ENCODE results near the gene FMNL3.
A peak's percentile ranks its signal among the peaks of the same experiment; 100 is the strongest.
"Not testable (repeated sequence)": the region's sequence is repeated elsewhere in the genome, so short reads cannot be mapped to it uniquely, and the experiment has no call there.

The FMNL3 gene

DNA sequence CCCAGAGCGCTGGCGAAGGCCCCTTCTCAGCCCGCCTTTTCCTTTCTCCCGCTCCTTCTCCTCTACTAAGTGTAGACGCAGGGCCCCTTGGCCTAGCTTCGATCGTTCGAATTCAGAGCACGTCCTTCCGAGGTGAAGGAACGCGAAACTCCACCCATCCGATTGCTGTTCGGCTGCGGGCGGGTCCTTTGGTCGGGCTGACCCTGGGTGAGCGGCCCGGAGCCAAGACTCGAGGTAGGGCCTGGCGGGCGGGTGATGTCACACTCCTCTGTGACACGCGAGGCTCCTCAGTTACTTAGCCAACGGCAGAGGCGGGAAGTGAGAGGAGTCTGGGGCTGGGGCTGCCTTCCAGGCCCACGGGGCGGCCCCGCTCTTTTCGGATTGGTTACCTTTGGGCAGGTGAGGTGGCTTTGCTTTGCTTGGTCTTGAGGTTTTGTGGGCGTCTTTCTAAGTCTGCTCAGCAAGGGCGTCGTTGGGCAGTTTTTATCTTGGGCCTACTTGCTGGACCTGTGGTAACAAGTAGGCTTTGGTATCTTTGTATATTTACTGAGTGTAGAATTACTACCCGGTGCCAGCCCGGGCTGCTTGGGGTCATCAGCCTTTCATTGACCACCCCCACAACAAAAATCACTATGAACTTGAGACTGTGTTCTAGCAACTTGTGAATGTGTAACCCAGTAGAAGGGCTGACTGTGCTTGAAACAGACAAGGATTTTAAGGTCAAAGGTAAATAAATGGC lies 34.8 kb upstream of the FMNL3 start:
- DNase-seq (ENCODE audit: low read depth): peak; percentile 93

DNA sequence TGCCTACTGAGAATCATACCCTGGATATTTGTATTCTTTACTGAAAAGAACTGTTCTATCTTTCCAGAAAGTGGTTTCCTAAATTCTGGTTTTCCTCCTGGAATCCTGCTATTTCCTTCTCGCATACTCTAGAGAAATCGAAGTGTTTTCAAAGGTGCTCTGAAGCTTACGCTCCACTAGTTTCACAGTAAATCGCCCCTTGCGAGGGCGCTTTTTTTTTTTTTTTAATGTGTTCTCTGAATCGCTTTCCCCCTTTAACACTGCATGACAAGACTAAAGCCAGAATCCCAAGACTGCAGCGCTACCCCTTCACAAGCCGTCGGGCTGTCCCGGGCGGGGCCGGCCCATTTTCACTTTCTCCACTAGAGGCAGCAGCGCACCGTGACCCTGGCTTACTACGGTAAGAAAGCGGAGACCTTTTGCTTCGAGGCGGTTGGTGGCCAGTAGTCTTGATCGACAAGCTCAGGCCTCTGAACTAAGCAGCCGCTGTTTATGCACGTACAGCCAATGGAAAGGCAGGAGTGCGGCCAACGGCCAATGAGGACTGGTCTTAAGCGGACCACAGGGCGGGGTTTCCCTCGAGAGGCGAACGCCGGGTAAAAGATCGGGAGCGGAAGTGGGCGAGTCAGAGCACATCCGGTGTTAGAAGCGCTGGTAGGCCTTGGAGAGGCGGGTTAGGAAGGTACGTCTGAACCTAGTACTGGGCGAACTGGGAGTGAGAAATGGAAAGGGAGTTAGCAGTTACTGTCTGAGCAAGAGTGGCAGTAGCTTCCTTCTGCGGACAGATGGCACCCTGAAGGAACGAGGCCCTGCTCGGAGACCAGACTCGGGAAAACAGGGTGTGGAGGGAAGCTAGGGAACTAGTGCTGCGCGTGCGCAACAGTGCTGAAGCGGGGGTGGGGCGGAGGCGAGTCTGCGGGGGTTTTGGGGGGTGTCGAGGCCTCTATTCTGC lies 34.0 kb upstream of the FMNL3 start, which contains the start of gene TMBIM6:
TSS of gene TMBIM6 (plus strand) at position 628 of the 952 bp plus-strand sequence. CDS start 10,937 bp downstream, outside the sequence.
- peak within 1 kb of the TSS; percentile 84 for H3K4me3 ChIP-seq (ENCODE audit: low read length)
- TF ChIP-seq, protein P1, sequence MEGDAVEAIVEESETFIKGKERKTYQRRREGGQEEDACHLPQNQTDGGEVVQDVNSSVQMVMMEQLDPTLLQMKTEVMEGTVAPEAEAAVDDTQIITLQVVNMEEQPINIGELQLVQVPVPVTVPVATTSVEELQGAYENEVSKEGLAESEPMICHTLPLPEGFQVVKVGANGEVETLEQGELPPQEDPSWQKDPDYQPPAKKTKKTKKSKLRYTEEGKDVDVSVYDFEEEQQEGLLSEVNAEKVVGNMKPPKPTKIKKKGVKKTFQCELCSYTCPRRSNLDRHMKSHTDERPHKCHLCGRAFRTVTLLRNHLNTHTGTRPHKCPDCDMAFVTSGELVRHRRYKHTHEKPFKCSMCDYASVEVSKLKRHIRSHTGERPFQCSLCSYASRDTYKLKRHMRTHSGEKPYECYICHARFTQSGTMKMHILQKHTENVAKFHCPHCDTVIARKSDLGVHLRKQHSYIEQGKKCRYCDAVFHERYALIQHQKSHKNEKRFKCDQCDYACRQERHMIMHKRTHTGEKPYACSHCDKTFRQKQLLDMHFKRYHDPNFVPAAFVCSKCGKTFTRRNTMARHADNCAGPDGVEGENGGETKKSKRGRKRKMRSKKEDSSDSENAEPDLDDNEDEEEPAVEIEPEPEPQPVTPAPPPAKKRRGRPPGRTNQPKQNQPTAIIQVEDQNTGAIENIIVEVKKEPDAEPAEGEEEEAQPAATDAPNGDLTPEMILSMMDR (IDR thresholded peaks at IDR 0.05; ENCODE audit: insufficient read depth, low read depth, low read length, missing control alignments): peak; percentile 90
- peak; percentile 100 for DNase-seq (ENCODE audit: low read depth)

More for the DNA sequence above, 34.8 kb upstream of the FMNL3 start:
- TF ChIP-seq, protein P1 (IDR thresholded peaks at IDR 0.05; ENCODE audit: insufficient read depth, low read depth, low read length, missing control alignments): no peak
- H3K4me3 ChIP-seq (ENCODE audit: low read length): peak overlapping the region; percentile 84

DNA sequence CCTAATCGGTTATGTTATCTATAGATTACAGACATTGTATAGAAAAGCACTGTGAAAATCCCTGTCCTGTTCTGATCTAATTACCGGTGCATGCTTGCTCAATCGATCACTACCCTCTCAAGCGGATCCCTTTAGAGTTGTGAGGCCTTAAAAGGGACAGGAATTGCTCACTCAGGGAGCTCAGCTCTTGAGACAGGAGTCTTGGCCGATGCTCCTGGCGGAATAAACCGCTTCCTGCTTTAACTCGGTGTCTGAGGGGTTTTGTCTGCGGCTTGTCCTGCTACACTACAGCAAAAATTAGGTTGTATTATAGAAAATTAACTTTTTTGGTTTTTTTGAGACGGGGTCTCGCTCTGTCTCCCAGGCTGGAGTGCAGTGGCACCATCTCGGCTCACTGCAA lies 33.1 kb upstream of the FMNL3 start:
- H3K4me3 ChIP-seq (ENCODE audit: low read length); DNase-seq (ENCODE audit: low read depth): not testable (repeated sequence)

DNA sequence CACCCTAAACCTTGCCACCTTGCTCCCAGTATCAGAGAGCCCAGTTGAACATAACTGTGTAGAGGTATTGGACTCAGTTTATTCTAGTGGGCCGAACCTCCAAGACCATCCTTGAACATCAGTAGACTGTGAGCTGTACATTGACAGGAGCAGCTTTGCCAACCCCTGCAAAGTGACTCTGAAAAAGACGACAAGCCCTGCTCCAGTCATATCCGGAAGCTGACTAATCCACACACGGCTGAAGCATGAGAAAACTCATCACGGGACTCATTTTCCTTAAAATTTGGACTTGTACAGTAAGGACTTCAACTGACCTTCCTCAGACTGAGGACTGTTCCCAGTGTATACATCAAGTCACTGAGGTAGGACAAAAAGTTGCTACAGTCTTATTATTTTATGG lies 31.5 kb upstream of the FMNL3 start:
- DNase-seq (ENCODE audit: low read depth): peak; percentile 68

DNA sequence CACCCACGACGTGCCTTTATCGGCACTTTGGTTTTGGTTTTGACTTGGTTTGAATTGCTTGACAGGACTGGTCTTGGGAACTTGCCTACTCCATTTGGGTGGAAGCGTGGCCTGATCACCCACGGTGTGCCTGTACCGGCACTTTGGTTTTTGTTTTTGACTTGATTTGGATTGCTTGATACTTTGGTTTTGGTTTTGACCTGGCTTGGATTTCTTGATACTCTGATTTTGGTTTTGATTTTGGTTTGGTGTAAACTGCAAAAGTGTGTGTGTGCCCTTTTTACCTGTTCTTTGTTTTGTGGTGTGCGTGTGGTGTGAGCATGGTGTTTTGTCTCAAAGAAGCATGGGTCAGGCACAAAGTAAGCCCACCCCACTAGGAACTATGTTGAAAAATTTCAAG lies 27.7 kb upstream of the FMNL3 start:
- not testable (repeated sequence) for DNase-seq (ENCODE audit: low read depth); H3K4me3 ChIP-seq (ENCODE audit: low read length)

More for the DNA sequence above, 31.5 kb upstream of the FMNL3 start:
- not testable (repeated sequence) for H3K4me3 ChIP-seq (ENCODE audit: low read length)

- TF ChIP-seq, protein P1 (IDR thresholded peaks at IDR 0.05; ENCODE audit: insufficient read depth, low read depth, low read length, missing control alignments): no peak
- no peak for DNase-seq (ENCODE audit: low read depth)
Measured at GRCh38 chr12:49733219-49734017, 26.2 kb upstream of the FMNL3 start.

GRCh38 chr12:49730568-49731101 lies 23.4 kb upstream of the FMNL3 start:
- DNase-seq (ENCODE audit: low read depth): peak; percentile 59
- TF ChIP-seq, protein P1 (IDR thresholded peaks at IDR 0.05; ENCODE audit: insufficient read depth, low read depth, low read length, missing control alignments): no peak
- no peak overlapping the region for H3K4me3 ChIP-seq (ENCODE audit: low read length)

More at GRCh38 chr12:49733219-49734017, 26.2 kb upstream of the FMNL3 start:
- no peak overlapping the region for H3K4me3 ChIP-seq (ENCODE audit: low read length)

- TF ChIP-seq, protein P1 (IDR thresholded peaks at IDR 0.05; ENCODE audit: insufficient read depth, low read depth, low read length, missing control alignments): no peak
- DNase-seq (ENCODE audit: low read depth): no peak
Measured at GRCh38 chr12:49730050-49730449, 22.8 kb upstream of the FMNL3 start.

More at GRCh38 chr12:49730050-49730449, 22.8 kb upstream of the FMNL3 start:
- no peak overlapping the region for H3K4me3 ChIP-seq (ENCODE audit: low read length)

All from epithelial cell of esophagus (primary cell).